CD4-positive, alpha-beta T cell treated with Interleukin-2 at 100 ng/mL for 4 hours (primary cell): Measurements from ENCODE around the gene NHSL2.

ENCODE experiments used
- DNase-seq: peaks from one replicate; pipeline ENCODE4 v3.0.0-alpha.2; 2020; ENCODE audit warnings: low spot score

Gene NHSL2

DNA sequence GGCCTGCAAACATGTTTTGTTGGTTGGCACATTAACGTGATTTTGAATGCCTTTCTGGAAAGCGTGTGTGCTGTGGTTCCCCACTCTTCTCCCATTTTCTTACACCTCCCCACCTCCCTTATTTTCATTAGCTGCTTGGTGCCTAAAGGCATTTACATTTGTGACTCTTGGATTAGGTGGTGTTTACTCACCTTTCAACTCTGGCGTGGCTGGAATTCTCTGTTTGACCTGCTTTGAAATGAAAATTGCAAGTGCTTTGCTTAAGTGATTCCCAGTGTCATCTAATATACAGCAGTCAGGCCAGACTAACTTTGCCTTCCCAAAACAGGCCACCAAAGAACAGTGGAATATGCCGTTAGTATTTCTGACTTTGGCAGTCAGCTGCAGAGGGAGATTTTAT, 80.5 kb downstream of the NHSL2 start:
- DNase-seq, result no peak

DNA sequence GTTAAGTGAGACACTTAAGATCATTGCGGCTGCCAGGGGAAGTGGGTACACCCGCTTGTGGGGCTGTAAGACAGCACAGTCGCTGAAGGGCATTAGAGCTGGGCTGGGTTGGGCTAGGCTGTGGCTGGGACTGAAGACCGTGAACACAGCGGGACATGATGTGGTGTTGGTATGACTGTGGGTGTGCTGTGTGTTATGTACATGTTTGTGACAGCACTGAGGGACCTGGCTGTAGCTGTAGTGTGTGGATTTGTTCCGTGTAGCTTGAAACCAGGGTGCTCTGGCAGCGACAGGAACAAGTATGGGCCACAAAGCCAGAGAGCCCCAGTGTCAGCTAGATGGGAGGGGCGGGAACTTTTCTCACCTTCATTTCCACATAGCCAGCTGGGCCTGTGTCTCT, 82.1 kb downstream of the NHSL2 start:
- DNase-seq, result peak; percentile 67

DNA sequence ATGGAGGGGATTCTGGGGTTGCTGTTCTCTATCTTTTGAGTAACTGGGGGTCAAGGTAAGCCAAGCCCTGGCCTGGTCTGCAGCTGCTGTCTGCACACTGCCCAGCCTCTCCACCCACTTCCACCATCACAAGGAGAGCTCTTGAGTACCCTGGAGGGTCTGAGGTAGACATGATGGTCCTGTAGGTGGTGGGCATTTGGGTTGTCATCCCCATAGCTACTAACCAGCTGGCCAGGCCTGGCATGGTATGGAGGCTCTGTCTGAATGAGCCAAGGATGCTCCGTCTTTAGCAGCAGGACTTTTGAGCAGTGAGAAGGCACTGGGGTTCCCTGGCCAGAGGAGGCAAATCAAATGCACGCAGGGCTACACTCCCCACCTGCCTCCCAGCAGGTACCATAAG, 82.7 kb downstream of the NHSL2 start:
- DNase-seq, result no peak

DNA sequence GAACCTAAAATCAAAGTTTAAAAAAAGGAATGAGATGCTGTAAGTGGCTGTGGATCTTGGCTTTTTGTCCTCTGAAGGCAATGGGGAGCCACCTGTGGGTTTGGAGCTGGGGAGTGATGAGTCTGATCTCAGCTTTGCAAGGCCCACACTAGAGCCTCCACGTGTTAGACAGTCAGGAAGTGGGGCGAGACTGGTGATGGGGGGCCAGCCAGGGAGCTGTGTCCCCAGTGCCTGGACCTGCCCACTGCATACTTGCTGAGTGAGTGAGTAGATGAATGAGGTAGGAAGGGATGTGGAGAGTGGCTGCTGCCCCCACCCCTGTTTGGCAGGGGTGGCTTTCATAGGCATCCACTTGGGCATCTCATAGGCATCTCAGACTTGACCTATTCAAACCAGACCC, 84.0 kb downstream of the NHSL2 start:
- DNase-seq, result peak; percentile 3

- DNase-seq, result no peak
These were observed 84.5 kb downstream of the NHSL2 start for GRCh38 chrX:71995122-71995521.

- no peak for DNase-seq
These were observed 85.5 kb downstream of the NHSL2 start for GRCh38 chrX:71996136-71996535.

DNA sequence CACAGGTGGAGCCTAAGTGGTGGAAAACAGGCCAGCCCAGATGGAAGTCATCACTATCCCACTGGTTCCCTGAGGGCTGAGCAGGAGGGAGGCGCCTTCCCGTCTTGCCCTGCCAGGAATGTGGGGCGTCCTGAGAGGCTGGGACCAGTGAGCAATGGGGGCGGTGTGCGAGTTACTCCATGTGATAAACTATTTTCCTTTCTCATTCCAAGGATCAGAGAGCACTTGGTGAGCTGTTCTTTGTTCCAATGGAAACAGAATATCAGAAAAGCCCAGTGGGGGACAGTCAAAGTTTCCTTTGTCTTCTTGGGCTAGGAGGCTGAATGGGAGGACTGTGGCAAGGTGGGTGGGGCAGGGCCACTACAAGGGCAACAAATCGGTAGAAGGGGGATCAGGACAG, 86.2 kb downstream of the NHSL2 start:
- DNase-seq, result no peak

GRCh38 chrX:71997320-71997719, 86.7 kb downstream of the NHSL2 start:
- no peak for DNase-seq

GRCh38 chrX:71998836-71999509, 88.3 kb downstream of the NHSL2 start:
- peak; percentile 66 for DNase-seq

GRCh38 chrX:71999535-71999934, 88.9 kb downstream of the NHSL2 start:
- no peak for DNase-seq

GRCh38 chrX:72001471-72001870, 90.8 kb downstream of the NHSL2 start:
- DNase-seq, result no peak

GRCh38 chrX:72001906-72002305, 91.3 kb downstream of the NHSL2 start:
- DNase-seq, result no peak

- DNase-seq, result no peak
These were observed 92.2 kb downstream of the NHSL2 start for GRCh38 chrX:72002875-72003274.

DNA sequence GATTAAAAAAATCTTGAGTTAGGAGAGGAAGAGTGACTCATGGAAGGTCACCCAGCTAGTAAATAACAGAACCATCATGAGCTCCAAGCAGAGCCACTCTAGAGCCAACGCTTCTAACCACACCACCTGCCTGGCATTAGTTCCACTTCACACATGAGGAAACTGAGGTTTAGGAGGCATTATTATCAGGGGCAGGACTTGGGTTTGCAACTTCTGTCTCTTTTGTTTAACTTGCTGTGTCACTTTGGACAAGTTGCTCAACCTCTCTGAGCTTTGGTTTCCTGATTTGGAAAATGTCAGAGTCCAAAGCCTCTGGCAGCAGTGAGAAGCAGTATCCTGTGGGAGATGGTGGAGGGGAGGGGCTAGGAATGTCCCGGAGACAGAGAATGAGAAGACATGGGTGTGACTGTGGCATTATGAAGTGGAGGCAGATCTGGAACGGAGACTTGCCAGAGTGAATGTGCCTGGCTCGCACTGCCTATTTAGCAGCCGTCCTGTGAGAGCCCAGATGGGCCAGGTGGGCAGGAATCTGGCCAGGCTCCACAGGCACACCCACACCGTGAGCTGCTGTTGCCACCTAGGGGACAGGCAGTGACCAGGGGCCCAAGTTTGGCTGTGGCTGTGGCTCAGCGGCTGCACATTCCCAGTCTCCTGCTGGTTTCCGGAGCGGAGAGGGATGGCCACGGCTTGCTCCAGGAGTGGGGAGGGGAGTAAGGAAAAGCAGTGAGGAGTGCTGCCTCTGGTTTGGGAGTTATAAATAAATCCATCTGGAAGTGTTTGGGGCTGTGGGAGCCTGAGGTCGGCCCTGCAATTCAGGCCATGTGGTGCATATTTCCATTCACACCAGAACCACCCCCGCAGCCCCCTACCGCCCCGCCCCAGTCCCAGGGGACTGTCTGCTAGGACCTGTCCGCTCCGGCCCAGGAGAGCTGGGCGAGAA, 93.4 kb downstream of the NHSL2 start:
- DNase-seq, result no peak

DNA sequence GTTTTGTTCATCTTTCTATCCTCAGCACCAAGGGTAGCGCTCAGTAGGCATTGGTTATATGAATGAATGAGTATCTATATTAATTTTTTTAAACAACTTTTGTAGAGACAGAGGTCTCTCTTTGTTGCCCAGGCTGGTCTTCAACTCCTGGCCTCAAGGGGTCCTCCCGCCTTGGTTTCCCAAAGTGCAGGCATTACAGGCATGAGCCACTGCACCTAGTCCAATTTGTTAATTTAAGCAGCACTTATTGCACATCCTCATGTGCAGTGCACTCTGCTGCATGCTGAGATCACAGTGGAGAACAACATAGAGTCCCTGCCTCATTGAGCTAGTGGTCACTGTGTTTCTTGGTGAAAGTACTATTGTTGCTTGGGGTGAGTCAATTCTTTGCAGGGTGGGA, 94.4 kb downstream of the NHSL2 start:
- DNase-seq, result no peak

- DNase-seq, result no peak
These were observed 95.8 kb downstream of the NHSL2 start for GRCh38 chrX:72006461-72006860.

DNA sequence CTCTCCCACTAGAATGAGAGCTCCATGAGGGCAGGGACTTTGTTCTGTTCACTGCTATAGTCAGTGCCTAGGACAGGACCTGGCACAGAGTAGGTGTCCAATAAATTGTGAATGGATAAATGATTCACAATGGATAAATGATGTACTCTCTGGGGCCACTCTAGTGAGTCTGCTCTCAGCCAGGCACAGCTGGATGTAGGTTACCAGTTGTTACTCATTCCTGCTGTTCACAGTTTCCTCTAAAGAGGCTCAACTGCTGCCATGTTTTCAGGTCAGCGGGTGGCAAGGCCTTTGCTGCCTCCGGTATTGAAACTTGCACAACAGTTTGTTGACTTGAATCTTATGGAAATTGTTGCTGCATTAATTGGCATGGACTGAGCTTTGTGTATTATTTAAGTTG, 99.1 kb downstream of the NHSL2 start:
- no peak for DNase-seq

GRCh38 chrX:72011734-72012133, 101.1 kb downstream of the NHSL2 start:
- no peak for DNase-seq

GRCh38 chrX:72015383-72015782, 104.7 kb downstream of the NHSL2 start:
- DNase-seq, result no peak

DNA sequence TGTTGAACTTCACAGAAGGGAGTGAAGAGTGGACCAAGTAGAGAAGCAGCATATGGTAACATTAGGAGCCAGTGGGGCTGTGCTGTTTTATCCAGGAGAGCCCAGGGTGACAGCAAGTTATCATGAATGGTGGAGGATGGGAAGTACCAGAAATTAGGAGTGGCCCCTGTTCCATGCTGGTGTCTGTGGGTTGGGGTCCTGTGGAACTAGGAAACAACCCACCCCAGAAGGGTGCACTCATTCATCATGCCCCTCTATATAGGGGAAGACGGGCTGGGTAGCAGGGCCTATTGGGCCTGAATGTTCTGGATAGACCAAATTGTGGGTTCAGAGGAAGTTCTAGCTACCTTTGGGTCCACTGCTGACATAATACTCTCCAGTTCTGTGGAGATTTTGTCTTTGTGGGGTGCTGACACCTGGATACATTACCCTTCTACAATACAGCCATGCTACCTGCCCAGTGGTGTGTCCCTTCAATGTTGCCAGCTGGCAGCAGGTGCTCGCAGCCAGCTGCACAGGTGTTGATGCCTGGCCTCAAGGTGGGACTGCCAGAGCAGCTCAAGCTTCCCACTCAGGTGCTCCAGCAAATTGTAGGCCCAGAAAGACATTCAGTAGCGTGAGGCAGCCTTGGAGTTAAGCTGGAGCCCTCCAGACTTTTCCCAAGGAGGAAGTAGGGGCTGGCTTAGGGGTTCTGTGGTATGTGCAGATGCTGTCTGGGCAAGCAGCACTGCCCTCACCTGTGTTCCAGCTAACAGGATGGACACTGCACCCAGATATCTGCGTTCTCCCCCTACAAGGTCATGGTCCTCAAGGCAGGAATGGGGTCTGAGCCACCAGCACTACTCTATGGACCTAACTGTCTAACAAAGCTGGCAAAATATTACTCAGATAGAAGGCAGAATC, 106.5 kb downstream of the NHSL2 start:
- DNase-seq, result no peak

DNA sequence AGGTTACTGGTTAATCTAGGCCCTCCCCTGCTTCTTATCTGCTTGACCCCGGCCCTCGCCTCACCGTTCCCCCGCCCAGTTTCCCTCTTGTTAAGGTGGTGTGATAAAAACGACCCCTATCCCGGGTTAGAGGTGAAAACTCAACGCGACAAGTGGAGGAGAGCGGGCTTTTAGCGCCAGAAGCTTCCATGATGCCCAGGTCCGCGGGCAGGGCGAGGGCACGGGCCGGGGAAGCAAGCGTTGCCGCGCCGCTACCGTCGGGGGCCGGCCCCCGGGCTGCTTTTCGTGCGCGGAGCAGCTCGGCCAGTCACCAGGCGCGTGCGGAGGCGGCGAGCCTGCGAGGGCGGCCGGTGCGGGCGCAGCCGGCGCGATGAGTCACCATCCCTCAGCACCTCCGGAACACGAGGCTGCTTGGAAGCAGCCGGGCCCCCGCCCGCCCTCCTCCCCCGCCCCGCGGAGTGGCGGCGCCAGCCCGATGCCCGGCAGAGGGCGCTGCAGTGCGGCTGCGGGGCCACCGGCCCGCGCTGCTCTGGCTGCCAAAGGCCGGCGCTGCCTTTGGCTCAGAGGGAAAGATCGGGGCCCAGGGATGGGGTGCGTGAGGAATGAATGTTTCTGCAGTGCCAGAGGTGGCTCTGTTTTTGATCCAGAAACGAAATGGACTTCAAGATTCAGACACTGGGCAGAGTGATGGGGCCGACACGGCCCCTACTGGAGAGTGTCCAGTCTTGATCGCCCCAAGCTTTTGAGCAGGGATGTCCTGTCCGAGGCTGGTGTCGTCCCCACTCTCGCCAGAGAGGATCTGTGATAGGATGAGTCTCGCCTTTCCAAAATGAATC, 107.8 kb downstream of the NHSL2 start:
- peak; percentile 85 for DNase-seq

DNA sequence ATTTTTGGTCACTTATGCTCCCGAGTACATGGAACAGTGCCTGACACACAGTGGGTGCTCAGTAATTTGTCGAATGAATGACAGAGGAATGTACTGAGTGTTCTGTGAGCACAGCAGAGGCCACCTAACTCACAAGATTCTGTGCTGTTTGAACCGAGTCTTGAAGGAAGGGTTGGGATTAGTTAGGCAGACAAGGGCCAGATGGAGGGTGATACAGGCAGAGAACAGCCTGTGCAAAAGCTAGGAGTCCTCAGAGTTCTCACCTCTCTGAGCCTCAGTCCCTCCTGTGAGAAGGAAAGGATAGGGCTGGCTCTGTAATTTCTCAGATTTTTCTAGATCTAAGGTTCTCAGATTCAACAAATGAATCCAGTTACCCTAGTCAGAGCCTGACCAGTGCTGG, 108.8 kb downstream of the NHSL2 start:
- no peak for DNase-seq
